Stimulated activated CD8-positive, alpha-beta memory T cell treated with anti-CD3 and anti-CD28 coated beads, Interleukin-15, amount 100 ng/mL, for 1 hour (primary cell): ENCODE measurements around the gene ENO1.

Source experiments
- DNase-seq: peaks from one replicate; pipeline ENCODE4 v3.0.0-alpha.2; 2020; ENCODE audit warnings: low read depth

Gene ENO1

GRCh38 chr1:8813016-8813763 is 65.3 kb downstream of the ENO1 start:
- DNase-seq = no peak

- DNase-seq = no peak
Observed at GRCh38 chr1:8812081-8812480, 66.4 kb downstream of the ENO1 start.
